Measurements from ENCODE around the gene NPIPB6.
"Not testable (repeated sequence)": the region's sequence is repeated elsewhere in the genome, so short reads cannot be mapped to it uniquely, and the experiment has no call there.

- TF ChIP-seq MAX (IDR thresholded peaks at IDR 0.05); CTCF (IDR thresholded peaks at IDR 0.05; ENCODE audit: low read depth, low read length, missing input control); GABPA (IDR thresholded peaks at IDR 0.05 in 1 of 2, conservative IDR thresholded peaks at IDR 0.05 in 1 of 2); TAF1 (conservative IDR thresholded peaks at IDR 0.05); RXRA (IDR thresholded peaks at IDR 0.05); REST (IDR thresholded peaks at IDR 0.05); ZBTB33 (IDR thresholded peaks at IDR 0.05); ATF3 (IDR thresholded peaks at IDR 0.05); RAD21 (IDR thresholded peaks at IDR 0.05); FOXA1 (IDR thresholded peaks at IDR 0.05); JUND (IDR thresholded peaks at IDR 0.05); HNF4A (conservative IDR thresholded peaks at IDR 0.05); HNF4G (IDR thresholded peaks at IDR 0.05): not testable (repeated sequence)
Observed at GRCh38 chr16:28392054-28392453, 28.7 kb upstream of the NPIPB6 start.

All from liver (tissue), 3 donors.